ENCODE results near the gene RNF146.

- TF ChIP-seq CTCF (IDR thresholded peaks at IDR 0.05; ENCODE audit: poor library complexity, severe bottlenecking) (no peak), SMC3 (conservative IDR thresholded peaks at IDR 0.05; ENCODE audit: poor library complexity) (no peak), POLR2AphosphoS5 (IDR thresholded peaks at IDR 0.05) (no peak), EZH2 (IDR thresholded peaks at IDR 0.05; ENCODE audit: borderline replicate concordance, insufficient read depth, low read length, poor library complexity, severe bottlenecking) (no peak), EP300 (conservative IDR thresholded peaks at IDR 0.05; ENCODE audit: poor library complexity, severe bottlenecking) (no peak), REST (IDR thresholded peaks at IDR 0.05; ENCODE audit: borderline replicate concordance) (no peak)
These were observed 37.3 kb downstream of the RNF146 start for GRCh38 chr6:127303917-127304316.
